ENCODE measurements around the gene QDPR. TPM values are rescaled to one million over a fixed set of nuclear protein-coding genes. Genes with fewer than 3 reads are reported as not detected.
"Not testable (repeated sequence)": the region's sequence is repeated elsewhere in the genome, so short reads cannot be mapped to it uniquely, and the experiment has no call there.

Gene QDPR
- total RNA-seq = 6.3 and 19.3 TPM in 2 replicates

GRCh38 chr4:17511950-17512795 is at the start of gene QDPR:
Gene QDPR, minus strand, starts transcription at chr4:17512090. Its CDS starts 36 bp downstream, at chr4:17512054.
- DNase-seq (ENCODE audit: low read depth) = peak; percentile 38

- peak; percentile 3 for DNase-seq (ENCODE audit: low read depth)
Measured at GRCh38 chr4:17561195-17561909, 49.5 kb upstream of the QDPR start.

GRCh38 chr4:17560065-17560673 is 48.3 kb upstream of the QDPR start:
- DNase-seq (ENCODE audit: low read depth) = no peak

- DNase-seq (ENCODE audit: low read depth) = no peak
Measured at GRCh38 chr4:17559709-17560048, 47.8 kb upstream of the QDPR start.

- DNase-seq (ENCODE audit: low read depth) = no peak
Measured at GRCh38 chr4:17558941-17559708, 47.2 kb upstream of the QDPR start.

- DNase-seq (ENCODE audit: low read depth) = no peak
Measured at GRCh38 chr4:17557880-17558279, 46.0 kb upstream of the QDPR start.

- no peak for DNase-seq (ENCODE audit: low read depth)
Measured at GRCh38 chr4:17556498-17556897, 44.6 kb upstream of the QDPR start.

GRCh38 chr4:17554568-17554967 is 42.7 kb upstream of the QDPR start:
- no peak for DNase-seq (ENCODE audit: low read depth)

GRCh38 chr4:17552427-17552826 is 40.5 kb upstream of the QDPR start:
- DNase-seq (ENCODE audit: low read depth) = no peak

GRCh38 chr4:17550549-17550948 is 38.7 kb upstream of the QDPR start:
- no peak for DNase-seq (ENCODE audit: low read depth)

- no peak for DNase-seq (ENCODE audit: low read depth)
Measured at GRCh38 chr4:17546678-17547077, 34.8 kb upstream of the QDPR start.

GRCh38 chr4:17546222-17546621 is 34.3 kb upstream of the QDPR start:
- DNase-seq (ENCODE audit: low read depth) = no peak

GRCh38 chr4:17545374-17546140 is 33.7 kb upstream of the QDPR start:
- no peak for DNase-seq (ENCODE audit: low read depth)

- no peak for DNase-seq (ENCODE audit: low read depth)
Measured at GRCh38 chr4:17544831-17545234, 32.9 kb upstream of the QDPR start.

GRCh38 chr4:17544205-17544604 is 32.3 kb upstream of the QDPR start:
- DNase-seq (ENCODE audit: low read depth) = no peak

- DNase-seq (ENCODE audit: low read depth) = not testable (repeated sequence)
Measured at GRCh38 chr4:17537060-17537459, 25.2 kb upstream of the QDPR start.

- DNase-seq (ENCODE audit: low read depth) = no peak
Measured at GRCh38 chr4:17535906-17536305, 24.0 kb upstream of the QDPR start.

- no peak for DNase-seq (ENCODE audit: low read depth)
Measured at GRCh38 chr4:17535242-17535641, 23.4 kb upstream of the QDPR start.

- DNase-seq (ENCODE audit: low read depth) = no peak
Measured at GRCh38 chr4:17534705-17535104, 22.8 kb upstream of the QDPR start.

GRCh38 chr4:17531538-17532285 is 19.8 kb upstream of the QDPR start:
- DNase-seq (ENCODE audit: low read depth) = no peak

All from renal cortical epithelial cell (primary cell).